Femur (tissue), 1 donor: Measurements from ENCODE around the gene BIN1.

Experiments
- DNase-seq: peaks from one replicate; pipeline ENCODE4 v3.0.0-alpha.2; 2017

BIN1 gene

GRCh38 chr2:127057371-127058245 lies 49.3 kb downstream of the BIN1 start:
- DNase-seq, result no peak

GRCh38 chr2:127056631-127057370 lies 50.2 kb downstream of the BIN1 start:
- DNase-seq, result no peak

- DNase-seq, result no peak
These were observed 50.9 kb downstream of the BIN1 start for GRCh38 chr2:127056086-127056485.

GRCh38 chr2:127055786-127056076 lies 51.2 kb downstream of the BIN1 start:
- no peak for DNase-seq

- peak; percentile 36 for DNase-seq
These were observed 51.8 kb downstream of the BIN1 start for GRCh38 chr2:127054996-127055785.

GRCh38 chr2:127054604-127054930 lies 52.4 kb downstream of the BIN1 start:
- DNase-seq, result peak; percentile 18

GRCh38 chr2:127053731-127054603 lies 53.0 kb downstream of the BIN1 start:
- peak; percentile 50 for DNase-seq

GRCh38 chr2:127052771-127053691 lies 53.9 kb downstream of the BIN1 start:
- DNase-seq, result peak; percentile 27

- peak; percentile 27 for DNase-seq
These were observed 54.7 kb downstream of the BIN1 start for GRCh38 chr2:127052057-127052770.

- peak; percentile 38 for DNase-seq
These were observed 55.6 kb downstream of the BIN1 start for GRCh38 chr2:127051116-127052056.

GRCh38 chr2:127050803-127051115 lies 56.2 kb downstream of the BIN1 start:
- peak; percentile 34 for DNase-seq

- DNase-seq, result peak; percentile 86
These were observed 56.8 kb downstream of the BIN1 start for GRCh38 chr2:127049927-127050802.

- DNase-seq, result peak; percentile 41
These were observed 57.7 kb downstream of the BIN1 start for GRCh38 chr2:127048969-127049897.

- DNase-seq, result peak; percentile 18
These were observed 58.4 kb downstream of the BIN1 start for GRCh38 chr2:127048618-127048935.

- DNase-seq, result peak; percentile 18
These were observed 59.0 kb downstream of the BIN1 start for GRCh38 chr2:127047716-127048617.

- DNase-seq, result peak; percentile 25
These were observed 59.9 kb downstream of the BIN1 start for GRCh38 chr2:127047054-127047453.

GRCh38 chr2:127046579-127046978 lies 60.4 kb downstream of the BIN1 start:
- DNase-seq, result peak; percentile 16
